SK-N-MC (cell line): ENCODE results near the gene CDC42SE2.
"Not testable (repeated sequence)": the region's sequence is repeated elsewhere in the genome, so short reads cannot be mapped to it uniquely, and the experiment has no call there.

Source experiments
- DNase-seq: peaks from one replicate; pipeline ENCODE4 v3.0.0-alpha.2; 2011; ENCODE audit warnings: low read depth, low spot score
- H3K27ac ChIP-seq: fragments of 200-600 bp; sonication (generic); 2 replicates; pipeline ENCODE4 v1.5.1; 2016; ENCODE audit warnings: mixed run types
- H3K36me3 ChIP-seq: fragments of 200-600 bp; sonication (generic); 2 replicates; pipeline ENCODE4 v1.6.1; 2017; ENCODE audit warnings: antibody characterized with exemption, low read length, mixed read lengths; ENCODE audit not compliant: insufficient read depth
- H3K4me3 ChIP-seq: fragments of 200-600 bp; sonication (generic); 2 replicates; pipeline ENCODE4 v1.5.1; 2016
- H3K9ac ChIP-seq: fragments of 200-600 bp; sonication (generic); 2 replicates; pipeline ENCODE4 v1.8.0; 2017; ENCODE audit warnings: mixed run types, mixed read lengths; ENCODE audit not compliant: insufficient read length
- H3K9me3 ChIP-seq: fragments of 200-600 bp; sonication (generic); 2 replicates; pipeline ENCODE4 v1.6.1; 2017; ENCODE audit warnings: low read depth, mild to moderate bottlenecking, antibody characterized with exemption, low read length, moderate library complexity, mixed read lengths
- EZH2 ChIP-seq: fragments of 200-600 bp; sonication (generic); IDR thresholded peaks from one replicate; pipeline ENCODE4 v1.6.1; 2017; ENCODE audit warnings: antibody characterized with exemption
- FOXP2 ChIP-seq: optimal IDR thresholded peaks from 2 replicates; pipeline ENCODE3; 2011; ENCODE audit warnings: mild to moderate bottlenecking, moderate library complexity; ENCODE audit not compliant: insufficient read depth; ENCODE audit errors: extremely low read length, control extremely low read depth
- POLR2AphosphoS5 ChIP-seq: IDR thresholded peaks from 2 replicates; pipeline ENCODE4 v1.6.1; 2012; ENCODE audit warnings: mild to moderate bottlenecking, low read depth, low read length, borderline replicate concordance

CDC42SE2 gene

GRCh38 chr5:131245312-131245711, 18.5 kb upstream of the CDC42SE2 start:
- TF ChIP-seq POLR2AphosphoS5 (no peak), EZH2 (no peak), FOXP2 (no peak)
- Histone ChIP-seq H3K36me3 (no peaks in the 10 kb centered on the region), H3K27ac (no peak overlapping the region), H3K9ac (no peak overlapping the region), H3K4me3 (no peak overlapping the region), H3K9me3 (no peaks in the 10 kb centered on the region)
- no peak for DNase-seq

- Histone ChIP-seq H3K4me3 (no peak overlapping the region), H3K9me3 (no peaks in the 10 kb centered on the region), H3K9ac (no peak overlapping the region), H3K27ac (no peak overlapping the region), H3K36me3 (no peaks in the 10 kb centered on the region)
- no peak for TF ChIP-seq POLR2AphosphoS5
- no peak for DNase-seq
These were observed 17.9 kb upstream of the CDC42SE2 start for GRCh38 chr5:131245948-131246347.

DNA sequence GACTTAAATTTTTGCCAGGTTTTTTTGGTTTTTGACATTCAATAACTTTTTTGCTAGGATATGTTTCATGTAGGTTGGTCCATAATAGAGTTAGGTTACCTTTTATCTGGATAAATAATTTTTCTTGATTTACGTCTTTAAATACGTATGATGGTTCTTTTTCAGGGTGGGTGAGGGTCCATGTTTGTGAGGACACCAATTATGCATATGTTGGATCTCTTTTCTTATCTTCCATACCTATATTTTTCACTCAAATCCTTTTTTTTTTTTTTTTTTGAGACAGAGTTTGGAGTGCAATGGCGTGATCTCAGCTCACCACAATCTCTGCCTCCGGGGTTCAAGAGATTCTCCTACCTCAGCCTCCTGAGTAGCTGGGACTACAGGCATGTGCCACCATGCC, 17.3 kb upstream of the CDC42SE2 start:
- TF ChIP-seq FOXP2 (no peak), EZH2 (no peak), POLR2AphosphoS5 (no peak)
- H3K27ac ChIP-seq = no peak overlapping the region
- no peak overlapping the region for H3K4me3 ChIP-seq
- H3K9me3 ChIP-seq = no peaks in the 10 kb centered on the region
- DNase-seq = no peak
- no peaks in the 10 kb centered on the region for H3K36me3 ChIP-seq
- no peak overlapping the region for H3K9ac ChIP-seq

DNA sequence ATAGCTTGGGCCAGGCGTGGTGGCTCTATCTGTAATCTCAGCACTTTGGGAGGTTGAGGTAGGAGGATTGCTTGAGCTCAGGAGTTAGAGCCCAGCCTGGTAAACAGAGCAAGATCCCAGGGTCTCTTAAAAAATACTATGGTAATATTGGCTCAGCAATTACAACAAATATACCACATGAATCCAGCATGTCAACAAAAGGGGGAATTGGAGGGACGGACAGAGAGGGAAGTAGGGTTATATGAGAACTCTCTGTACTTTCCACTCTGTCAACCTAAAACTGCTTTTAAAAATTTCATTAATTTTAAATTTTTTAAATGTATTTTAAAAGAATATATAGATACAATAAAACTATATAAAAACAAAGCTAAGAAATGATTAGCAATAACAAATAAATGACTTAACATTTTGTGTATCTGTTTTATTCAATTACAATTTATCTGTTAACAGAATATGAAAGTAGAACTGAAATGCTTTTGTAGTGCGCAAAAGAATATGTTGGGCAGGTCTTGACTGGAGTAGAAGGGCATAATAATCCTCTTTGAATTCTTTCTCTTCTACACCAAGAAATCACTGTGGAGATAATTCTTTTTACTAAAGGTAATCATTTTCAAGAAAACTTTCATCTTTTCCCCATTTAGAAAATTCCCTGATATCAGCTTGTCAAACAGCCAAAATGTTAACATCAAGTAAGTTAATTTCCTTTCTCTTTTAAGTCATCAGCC, 12.9 kb upstream of the CDC42SE2 start:
- Histone ChIP-seq H3K4me3 (peak overlapping the region; percentile 69), H3K36me3 (peaks cover under 1% of the 10 kb centered on the region; the same call in 1 of the 2 replicates), H3K9ac (peak overlapping the region; percentile 83), H3K27ac (peak overlapping the region; percentile 100), H3K9me3 (no peaks in the 10 kb centered on the region; the same call in 1 of the 2 replicates)
- no peak for TF ChIP-seq EZH2
- no peak for TF ChIP-seq POLR2AphosphoS5
- TF ChIP-seq FOXP2 = no peak
- no peak for DNase-seq

DNA sequence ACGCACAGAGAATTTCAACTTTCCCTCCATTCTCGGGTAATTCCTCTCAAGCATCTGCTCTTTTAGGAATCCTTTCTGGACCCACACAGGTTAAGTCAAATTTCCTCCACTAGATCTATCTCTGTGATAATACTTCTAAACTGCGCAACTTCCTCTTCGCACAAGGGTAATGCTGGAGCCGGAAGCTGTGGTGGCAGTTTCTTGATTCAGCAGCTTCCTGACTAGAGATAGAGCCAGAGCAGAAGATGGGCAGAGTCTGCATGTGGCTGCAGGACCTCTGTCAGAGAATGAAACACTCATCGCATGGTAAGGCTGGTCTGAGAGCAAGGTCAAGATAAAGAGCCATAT, 11.1 kb upstream of the CDC42SE2 start:
- Histone ChIP-seq H3K9me3 (no peaks in the 10 kb centered on the region; the same call in 1 of the 2 replicates), H3K4me3 (peak overlapping the region; percentile 69), H3K9ac (peak overlapping the region; percentile 20), H3K27ac (peak overlapping the region; percentile 100), H3K36me3 (peaks cover 11% of the 10 kb centered on the region)
- TF ChIP-seq FOXP2 (no peak), POLR2AphosphoS5 (peak; percentile 75; the same call in 1 of the 2 replicates)
- DNase-seq = peak; percentile 96

GRCh38 chr5:131254025-131254424, 9.8 kb upstream of the CDC42SE2 start:
- not testable (repeated sequence) for H3K9ac ChIP-seq, DNase-seq, H3K9me3 ChIP-seq
- peaks cover 17% of the 10 kb centered on the region for H3K36me3 ChIP-seq
- peak overlapping the region; percentile 31 for H3K4me3 ChIP-seq
- H3K27ac ChIP-seq = peak overlapping the region; percentile 100

- 0 out of 2 replicates have a peak overlapping the region, but pooled peaks have one; percentile 16 for H3K4me3 ChIP-seq
- H3K9ac ChIP-seq = no peak overlapping the region
- no peaks in the 10 kb centered on the region; the same call in 1 of the 2 replicates for H3K9me3 ChIP-seq
- no peak for TF ChIP-seq POLR2AphosphoS5
- TF ChIP-seq FOXP2 = no peak
- H3K27ac ChIP-seq = peak overlapping the region; percentile 100
- no peak for DNase-seq
- peaks cover 17% of the 10 kb centered on the region for H3K36me3 ChIP-seq
These were observed 9.1 kb upstream of the CDC42SE2 start for GRCh38 chr5:131254741-131255140.

- TF ChIP-seq EZH2 (no peak), POLR2AphosphoS5 (no peak), FOXP2 (no peak)
- Histone ChIP-seq H3K4me3 (no peak overlapping the region), H3K27ac (peak overlapping the region; percentile 65), H3K9me3 (no peaks in the 10 kb centered on the region; the same call in 1 of the 2 replicates), H3K36me3 (peaks cover 17% of the 10 kb centered on the region), H3K9ac (no peak overlapping the region)
- no peak for DNase-seq
These were observed 7.4 kb upstream of the CDC42SE2 start for GRCh38 chr5:131256507-131256823.

- no peaks in the 10 kb centered on the region; the same call in 1 of the 2 replicates for H3K9me3 ChIP-seq
- DNase-seq = no peak
These were observed 5.1 kb upstream of the CDC42SE2 start for GRCh38 chr5:131258733-131259132.

DNA sequence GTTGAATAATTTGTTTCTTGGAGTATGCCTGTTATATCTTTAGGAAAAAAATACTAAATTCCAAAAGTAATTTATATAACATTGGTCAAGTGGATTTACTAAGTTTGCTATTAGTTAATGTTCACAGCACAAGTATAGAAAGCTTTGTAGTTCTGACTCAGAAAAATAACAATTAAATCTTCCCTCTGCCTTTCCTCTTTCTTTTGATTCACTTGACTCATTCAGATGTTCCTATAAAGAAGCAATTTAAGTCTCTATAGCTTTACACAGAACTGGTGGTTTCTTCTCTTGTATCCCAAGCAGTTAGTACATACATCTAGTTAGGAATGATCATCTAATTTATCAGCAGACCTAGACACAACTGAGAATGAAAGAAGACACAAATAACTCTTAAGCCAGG, 4.5 kb upstream of the CDC42SE2 start:
- Histone ChIP-seq H3K4me3 (no peak overlapping the region), H3K36me3 (peaks cover 17% of the 10 kb centered on the region), H3K9me3 (no peaks in the 10 kb centered on the region; the same call in 1 of the 2 replicates), H3K27ac (peak overlapping the region; percentile 78), H3K9ac (no peak overlapping the region)
- TF ChIP-seq EZH2 (no peak), POLR2AphosphoS5 (no peak), FOXP2 (no peak)
- no peak for DNase-seq

More at GRCh38 chr5:131258733-131259132, 5.1 kb upstream of the CDC42SE2 start:
- Histone ChIP-seq H3K36me3 (peaks cover 17% of the 10 kb centered on the region), H3K9ac (no peak overlapping the region), H3K4me3 (no peak overlapping the region), H3K27ac (no peak overlapping the region)
- TF ChIP-seq FOXP2 = no peak
- TF ChIP-seq POLR2AphosphoS5 = no peak
- TF ChIP-seq EZH2 = no peak
